Measurements from ENCODE around the gene SLC13A2. TPM values are rescaled to one million over a fixed set of nuclear protein-coding genes. Genes with fewer than 3 reads are reported as not detected.
A peak's percentile ranks its signal among the peaks of the same experiment; 100 is the strongest.

SLC13A2 gene
- total RNA-seq, 2 experiments from 2014 or later = not detected

DNA sequence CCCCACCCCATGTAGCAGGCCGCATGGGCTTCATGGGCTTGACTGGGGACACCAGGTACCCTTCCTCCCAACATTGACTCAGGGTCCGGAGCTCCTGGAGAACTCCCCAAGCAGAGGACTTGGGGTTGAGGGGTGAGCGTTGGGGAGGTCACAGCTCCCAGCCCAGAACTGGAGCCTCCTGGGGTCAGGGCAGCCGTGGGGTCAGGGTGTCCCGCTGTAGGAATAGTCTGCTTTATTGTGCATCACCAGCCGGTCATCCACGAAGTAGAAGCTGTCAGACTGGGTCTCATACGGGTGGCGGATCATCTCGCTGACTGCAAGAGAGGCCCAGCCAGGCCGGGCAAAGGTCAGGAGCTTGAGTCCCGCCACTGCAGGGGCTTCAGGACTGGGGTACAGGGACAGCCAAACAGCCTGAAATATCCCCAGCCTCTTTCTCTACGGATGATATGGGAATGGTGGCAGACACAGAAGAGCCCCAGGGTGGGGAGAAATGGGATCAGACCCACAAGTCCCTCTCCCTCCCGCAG lies 73.7 kb downstream of the SLC13A2 start:
- Mint-ChIP-seq H3K9me3 (no peaks in the 10 kb centered on the region), H3K27me3 (no peaks in the 10 kb centered on the region), H3K4me1 (ENCODE audit: low read depth) (peaks cover 49% of the 10 kb centered on the region), H3K27ac (peak overlapping the region; percentile 93), H3K36me3 (ENCODE audit: low read depth) (peaks cover 13% of the 10 kb centered on the region), H3K4me3 (no peak overlapping the region)
- ATAC-seq (ENCODE audit: poor library complexity) (no peak), DNase-seq (no peak)
- Histone ChIP-seq H3K4me1 (ENCODE audit: insufficient read depth, low read length) (peaks cover 50% of the 10 kb centered on the region), H3K36me3 (ENCODE audit: insufficient read depth, low read length) (peaks cover 18% of the 10 kb centered on the region), H3K27me3 (ENCODE audit: control insufficient read depth in 1 of 2, insufficient read depth in 2 of 2, low read length in 2 of 2) (no peaks in the 10 kb centered on the region), H3K27ac (ENCODE audit: low read depth in 1 of 2, low read length in 2 of 2) (peak overlapping the region in 1 of 2 donors; percentile 76), H3K4me3 (ENCODE audit: low read length) (no peak overlapping the region), H3K9me3 (ENCODE audit: control insufficient read depth in 1 of 2, insufficient read depth in 1 of 2, low read length in 2 of 2) (no peaks in the 10 kb centered on the region)
- ChIA-PET CTCF (interaction anchor here (1.0 to 1.2 kb wide), 2 partner anchors 24 to 66 kb away, joined by 4 read pairs; partner anchors contain the start of gene PIGS), POLR2A (interaction anchor here (0.9 to 7.4 kb wide), 5 partner anchors 25 to 115 kb away, joined by 3 to 63 read pairs (median 6); partner anchors contain the start of genes ALDOC, PIGS, SDF2 and SPAG5)
- TF ChIP-seq, protein P1, sequence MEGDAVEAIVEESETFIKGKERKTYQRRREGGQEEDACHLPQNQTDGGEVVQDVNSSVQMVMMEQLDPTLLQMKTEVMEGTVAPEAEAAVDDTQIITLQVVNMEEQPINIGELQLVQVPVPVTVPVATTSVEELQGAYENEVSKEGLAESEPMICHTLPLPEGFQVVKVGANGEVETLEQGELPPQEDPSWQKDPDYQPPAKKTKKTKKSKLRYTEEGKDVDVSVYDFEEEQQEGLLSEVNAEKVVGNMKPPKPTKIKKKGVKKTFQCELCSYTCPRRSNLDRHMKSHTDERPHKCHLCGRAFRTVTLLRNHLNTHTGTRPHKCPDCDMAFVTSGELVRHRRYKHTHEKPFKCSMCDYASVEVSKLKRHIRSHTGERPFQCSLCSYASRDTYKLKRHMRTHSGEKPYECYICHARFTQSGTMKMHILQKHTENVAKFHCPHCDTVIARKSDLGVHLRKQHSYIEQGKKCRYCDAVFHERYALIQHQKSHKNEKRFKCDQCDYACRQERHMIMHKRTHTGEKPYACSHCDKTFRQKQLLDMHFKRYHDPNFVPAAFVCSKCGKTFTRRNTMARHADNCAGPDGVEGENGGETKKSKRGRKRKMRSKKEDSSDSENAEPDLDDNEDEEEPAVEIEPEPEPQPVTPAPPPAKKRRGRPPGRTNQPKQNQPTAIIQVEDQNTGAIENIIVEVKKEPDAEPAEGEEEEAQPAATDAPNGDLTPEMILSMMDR (IDR thresholded peaks at IDR 0.05) = no peak
- intact Hi-C loops (cut with DNase I, micrococcal nuclease) = loop anchor here in 1 of 2 experiments (5.0 to 10.0 kb wide), 2 partner anchors 65 to 162 kb away; partner anchors contain the start of gene RSKR

Other genes starting within 250 kb of the SLC13A2 start
- gene TMEM97, start 154.4 kb upstream of the SLC13A2 start, total RNA-seq = 1 to 10 TPM; 2.6 to 3.7 TPM
- 10 to 100 TPM; 52.6 to 53.1 TPM for gene IFT20, start 138.2 kb upstream of the SLC13A2 start, total RNA-seq
- gene TNFAIP1, start 137.9 kb upstream of the SLC13A2 start, total RNA-seq = 10 to 100 TPM in 1 of 2 experiments, 1 to 10 TPM in 1; 9.5 to 12.1 TPM
- 10 to 100 TPM; 22.1 to 23.9 TPM for gene POLDIP2, start 116.1 kb upstream of the SLC13A2 start, total RNA-seq
- not detected for gene SEBOX, start 108.4 kb upstream of the SLC13A2 start, total RNA-seq
- gene VTN, start 103.3 kb upstream of the SLC13A2 start, total RNA-seq = under 1 TPM; 0.16 to 0.17 TPM
- 10 to 100 TPM; 12.5 to 15.4 TPM for gene SARM1, start 102.0 kb upstream of the SLC13A2 start, total RNA-seq
- under 1 TPM; 0.44 to 0.45 TPM for gene SLC46A1, start 67.4 kb upstream of the SLC13A2 start, total RNA-seq
- not detected for gene FOXN1, start 32.7 kb downstream of the SLC13A2 start, total RNA-seq
- gene UNC119, start 79.0 kb downstream of the SLC13A2 start, total RNA-seq = 10 to 100 TPM; 77.1 to 83.9 TPM
- gene PIGS, start 97.9 kb downstream of the SLC13A2 start, total RNA-seq = 10 to 100 TPM; 73.8 to 76.4 TPM
- gene ALDOC, start 103.3 kb downstream of the SLC13A2 start, total RNA-seq = 10 to 100 TPM; 21.8 to 22.7 TPM
- 10 to 100 TPM; 15.4 to 17.0 TPM for gene SPAG5, start 125.4 kb downstream of the SLC13A2 start, total RNA-seq
- 10 to 100 TPM; 13.7 to 14.8 TPM for gene RSKR, start 140.5 kb downstream of the SLC13A2 start, total RNA-seq
- 100 to 1,000 TPM; 120 to 124 TPM for gene BLTP2, start 171.5 kb downstream of the SLC13A2 start, total RNA-seq
- 10 to 100 TPM; 30.3 to 32.0 TPM for gene SDF2, start 188.3 kb downstream of the SLC13A2 start, total RNA-seq
- 100 to 1,000 TPM; 149 to 151 TPM for gene SUPT6H, start 188.6 kb downstream of the SLC13A2 start, total RNA-seq
- 1 to 10 TPM; 3.5 to 4.1 TPM for gene PROCA1, start 238.2 kb downstream of the SLC13A2 start, total RNA-seq
- 10 to 100 TPM; 20.7 to 21.3 TPM for gene RAB34, start 244.2 kb downstream of the SLC13A2 start, total RNA-seq
- gene RPL23A, start 246.3 kb downstream of the SLC13A2 start, total RNA-seq = 1,000 to 10,000 TPM; 3,393 to 3,457 TPM